Spleen (tissue), 11 donors: ENCODE data around the gene SLC25A53. TPM values are rescaled to one million over a fixed set of nuclear protein-coding genes. Genes with fewer than 3 reads are reported as not detected.

Experiments
- DNase-seq: peaks from one replicate; pipeline ENCODE4 v3.0.0-alpha.2; 2020
- H3K27ac ChIP-seq, 8 donors: fragments of 200-600 bp; sonication (generic) in 7 of 8; 1 replicate in 4 of 8; 2 replicates in 4 of 8; pipeline versions ENCODE4 v1.5.0 to v1.8.0; 2016 to 2021; ENCODE audit warnings: inconsistent platforms in 4 of 8, mild to moderate bottlenecking in 4 of 8, moderate library complexity in 1 of 8
- H3K27me3 ChIP-seq, 7 donors: fragments of 200-600 bp; sonication (generic) in 6 of 7; replicated peaks in 1 of 7; 1 replicate in 4 of 7; 2 replicates in 3 of 7; pipeline versions ENCODE4 v1.5.0 to v1.8.0; 2016 to 2021; ENCODE audit warnings: inconsistent platforms in 3 of 7, mild to moderate bottlenecking in 1 of 7
- H3K36me3 ChIP-seq, 6 donors: fragments of 200-600 bp; sonication (generic) in 5 of 6; 1 replicate in 4 of 6; 2 replicates in 2 of 6; pipeline versions ENCODE4 v1.5.0 to v1.8.0; 2016 to 2021; ENCODE audit warnings: inconsistent platforms in 2 of 6
- H3K4me1 ChIP-seq, 6 donors: fragments of 200-600 bp; sonication (generic) in 5 of 6; 1 replicate in 3 of 6; 2 replicates in 3 of 6; pipeline versions ENCODE4 v1.5.0 to v1.8.0; 2016 to 2021; ENCODE audit warnings: inconsistent platforms in 3 of 6
- H3K4me3 ChIP-seq, 8 donors: fragments of 200-600 bp; sonication (generic) in 7 of 8; 1 replicate in 4 of 8; 2 replicates in 4 of 8; pipeline versions ENCODE4 v1.5.0 to v1.8.0; 2016 to 2021; ENCODE audit warnings: inconsistent platforms in 4 of 8, mild to moderate bottlenecking in 4 of 8, moderate library complexity in 2 of 8
- H3K9me3 ChIP-seq, 8 donors: fragments of 200-600 bp; sonication (generic) in 7 of 8; 1 replicate in 4 of 8; 2 replicates in 4 of 8; pipeline versions ENCODE4 v1.5.0 to v1.8.0; 2016 to 2021; ENCODE audit warnings: inconsistent platforms in 4 of 8
- CTCF ChIP-seq, 11 experiments: fragments of 200-600 bp in 7 of 11; fragments of 450-650 bp in 4 of 11; sonication (generic) in 4 of 11; IDR thresholded peaks in 8 of 11; conservative IDR thresholded peaks in 3 of 11; 1 replicate in 7 of 11; 2 replicates in 4 of 11; pipeline versions ENCODE4 v1.4.0 to v1.8.0; 2016 to 2021; ENCODE audit warnings: antibody characterized with exemption in 11 of 11, inconsistent platforms in 4 of 11, mild to moderate bottlenecking in 1 of 11
- POLR2A ChIP-seq, 3 donors: fragments of 450-650 bp; IDR thresholded peaks; one replicate each; pipeline ENCODE4 v1.5.1; 2017; ENCODE audit warnings: antibody characterized with exemption in 3 of 3, mild to moderate bottlenecking in 1 of 3
- POLR2AphosphoS5 ChIP-seq, 3 donors: sonication (generic); formaldehyde crosslinking; IDR thresholded peaks; one replicate each; pipeline ENCODE4 v1.5.1; 2017; ENCODE audit warnings: antibody characterized with exemption in 3 of 3
- WGBS, 5 donors: extraction: QIAGEN DNeasy Blood & Tissue Kit in 3 of 5; methylation state at CpG; one replicate each; pipeline versions ENCODE4 v1.1.5 to v1.1.7; 2013 to 2018; 5-methylcytosine and 5-hydroxymethylcytosine counted together
- intact Hi-C: fragments of 100-400 bp; cut with DNase I; formaldehyde crosslinking; loops from one replicate; pipeline ENCODE4 v1.15.0; 2023; ENCODE audit warnings: low total_unique reads
- polyA plus RNA-seq, 3 donors: library from polyadenylated mRNA; stranded (reverse); fragments of 200-250 nt; gene quantifications; one replicate each; pipeline ENCODE4 v1.2.1, GENCODE V29; 2013
- total RNA-seq, 7 donors: library from RNA; depleted of rRNA in 3 of 7; stranded (reverse); fragments of >200 nt in 3 of 7; fragmentation: NEBNext Ultra II Directional in 4 of 7; extraction: Animal tissue kit (Norgen Biotek cat#: 25700) in 4 of 7; gene quantifications; one replicate each; pipeline versions ENCODE4 v1.1.0 to v1.2.1, GENCODE V29; 2016 to 2021
- donor health status: healthy with polysubstance abuse.
- donor health status: DM: no; HTN: no; CAD: no; lungs with moderate emphysema.
- donor health status: DM: no; HTN: no; CAD: no.
- donor health status: Bipolar disorder and iron deficiency.
- donor health status: healthy.
- donor health status: DM: no; HTN: no; CAD: no.
- donor health status: DM: yes; HTN: yes; CAD: no.

The SLC25A53 gene
- total and polyA plus RNA-seq, 10 donors: 4.5 to 31.7 (median 13.3) TPM

GRCh38 chrX:104122829-104123228 is 34.0 kb downstream of the SLC25A53 start:
- Histone ChIP-seq H3K27ac (peak overlapping the region in 4 of 8 donors; percentile 52 to 72 (median 64)), H3K36me3 (no peaks in the 10 kb centered on the region), H3K4me3 (no peak overlapping the region), H3K9me3 (no peaks in the 10 kb centered on the region), H3K4me1 (peaks cover 0 to 45% (median 10%) of the 10 kb centered on the region in 6 donors), H3K27me3 (no peaks in the 10 kb centered on the region)
- TF ChIP-seq POLR2AphosphoS5 (IDR thresholded peaks at IDR 0.05) (no peak), CTCF (IDR thresholded peaks at IDR 0.05 in 8 of 11, conservative IDR thresholded peaks at IDR 0.05 in 3 of 11) (no peak), POLR2A (IDR thresholded peaks at IDR 0.05) (no peak)
- DNase-seq: no peak
- 3 to 35% (median 11%) methylated on average over 5 of the region's 5 CpGs for WGBS, 5 donors
- intact Hi-C loops: no loop called here

GRCh38 chrX:104118765-104119164 is 38.0 kb downstream of the SLC25A53 start:
- 61 to 91% (median 73%) methylated on average over 1 of the region's 1 CpG for WGBS, 5 donors

GRCh38 chrX:104117759-104118158 is 39.0 kb downstream of the SLC25A53 start:
- H3K27ac ChIP-seq: no peak overlapping the region
- TF ChIP-seq POLR2AphosphoS5 (IDR thresholded peaks at IDR 0.05): no peak
- no peak for TF ChIP-seq CTCF (IDR thresholded peaks at IDR 0.05 in 8 of 11, conservative IDR thresholded peaks at IDR 0.05 in 3 of 11)
- TF ChIP-seq POLR2A (IDR thresholded peaks at IDR 0.05): no peak
- no peaks in the 10 kb centered on the region for H3K9me3 ChIP-seq
- intact Hi-C loops: no loop called here
- H3K36me3 ChIP-seq: no peaks in the 10 kb centered on the region
- H3K4me1 ChIP-seq: peaks cover 0 to 26% (median 9%) of the 10 kb centered on the region in 6 donors
- H3K4me3 ChIP-seq: no peak overlapping the region
- no peak for DNase-seq
- H3K27me3 ChIP-seq: no peaks in the 10 kb centered on the region

More at GRCh38 chrX:104118765-104119164, 38.0 kb downstream of the SLC25A53 start:
- no peak overlapping the region for H3K27ac ChIP-seq
- TF ChIP-seq POLR2A (IDR thresholded peaks at IDR 0.05) (no peak), CTCF (IDR thresholded peaks at IDR 0.05 in 8 of 11, conservative IDR thresholded peaks at IDR 0.05 in 3 of 11) (no peak), POLR2AphosphoS5 (IDR thresholded peaks at IDR 0.05) (no peak)
- no peaks in the 10 kb centered on the region for H3K9me3 ChIP-seq
- H3K4me3 ChIP-seq: no peak overlapping the region
- H3K27me3 ChIP-seq: no peaks in the 10 kb centered on the region
- H3K36me3 ChIP-seq: no peaks in the 10 kb centered on the region
- DNase-seq: no peak
- H3K4me1 ChIP-seq: peaks cover 0 to 29% (median 11%) of the 10 kb centered on the region in 6 donors
- intact Hi-C loops: no loop called here

GRCh38 chrX:104113222-104113965 is 43.4 kb downstream of the SLC25A53 start:
- H3K4me3 ChIP-seq: peak overlapping the region in 7 of 8 donors; percentile 19 to 75 (median 55)
- TF ChIP-seq POLR2A (IDR thresholded peaks at IDR 0.05) (no peak), POLR2AphosphoS5 (IDR thresholded peaks at IDR 0.05) (no peak), CTCF (IDR thresholded peaks at IDR 0.05 in 8 of 11, conservative IDR thresholded peaks at IDR 0.05 in 3 of 11) (peak in 9 of 11 experiments; percentile 12 to 59 (median 49))
- no peaks in the 10 kb centered on the region for H3K36me3 ChIP-seq
- peak; percentile 81 for DNase-seq
- peaks cover 0 to 37% (median 10%) of the 10 kb centered on the region in 6 donors for H3K4me1 ChIP-seq
- no peaks in the 10 kb centered on the region for H3K9me3 ChIP-seq
- H3K27me3 ChIP-seq: peaks cover 0 to 13% (median 3%) of the 10 kb centered on the region in 7 donors
- H3K27ac ChIP-seq: peak overlapping the region in 5 of 8 donors; percentile 73 to 85 (median 84)
- intact Hi-C loops: no loop called here
- WGBS, 5 donors: 6 to 33% (median 14%) methylated on average over 15 to 24 of the region's 24 CpGs
